GM12878 (cell line): ENCODE measurements around the gene SEC24D.

Source experiments
- ASH2L ChIP-seq: fragments of 300-600, 200-600 bp; sonication (generic); IDR thresholded peaks from 2 replicates; pipeline ENCODE4 v1.6.1; 2017; ENCODE audit warnings: low read depth, mild to moderate bottlenecking, borderline replicate concordance
- E2F8 ChIP-seq: fragments of 450-650 bp; IDR thresholded peaks from 2 replicates; pipeline ENCODE4 v1.6.1; 2018; ENCODE audit warnings: mild to moderate bottlenecking, low read depth, moderate library complexity; ENCODE audit not compliant: partially characterized antibody
- ETV6 ChIP-seq, 2 experiments: fragments of 450-650 bp in 1 of 2; IDR thresholded peaks in 1 of 2; conservative IDR thresholded peaks in 1 of 2; 2 replicates each; pipeline ENCODE4 v1.6.1; 2014; ENCODE audit warnings: antibody characterized with exemption in 1 of 2, borderline replicate concordance in 1 of 2, low read depth in 1 of 2, mild to moderate bottlenecking in 1 of 2, moderate library complexity in 1 of 2
- JUND ChIP-seq: IDR thresholded peaks from 2 replicates; pipeline ENCODE4 v1.6.1; 2012; ENCODE audit warnings: low read depth, mild to moderate bottlenecking, low read length, improper control_type of control experiment, moderate library complexity
- KDM1A ChIP-seq: fragments of 200-600 bp; sonication (generic); IDR thresholded peaks from 2 replicates; pipeline ENCODE4 v1.6.1; 2016; ENCODE audit warnings: borderline replicate concordance
- POLR2A ChIP-seq: IDR thresholded peaks from 2 replicates; pipeline ENCODE4 v1.6.1; 2011; ENCODE audit warnings: low read depth, mild to moderate bottlenecking, low read length
- POLR2AphosphoS2 ChIP-seq: IDR thresholded peaks from 2 replicates; pipeline ENCODE4 v1.6.1; 2011; ENCODE audit warnings: low read depth, mild to moderate bottlenecking, low read length, improper control_type of control experiment, moderate library complexity
- POLR2AphosphoS5 ChIP-seq: IDR thresholded peaks from 2 replicates; pipeline ENCODE4 v1.6.1; 2011; ENCODE audit warnings: mild to moderate bottlenecking, low read length, inconsistent platforms
- POU2F2 ChIP-seq: IDR thresholded peaks from 3 replicates; pipeline ENCODE4 v1.6.1; 2011; ENCODE audit warnings: low read depth, mild to moderate bottlenecking, low read length, borderline replicate concordance
- RAD21 ChIP-seq: IDR thresholded peaks from 2 replicates; pipeline ENCODE4 v1.6.1; 2011; ENCODE audit warnings: mild to moderate bottlenecking, low read depth, low read length, moderate library complexity; ENCODE audit not compliant: insufficient read depth
- SP1 ChIP-seq: IDR thresholded peaks from one replicate; pipeline ENCODE4 v1.6.1; 2011; ENCODE audit warnings: low read depth, low read length
- TF ChIP-seq, protein P1 (sequence below), 3 experiments: IDR thresholded peaks in 2 of 3; conservative IDR thresholded peaks in 1 of 3; 2 replicates each; pipeline ENCODE4 v1.5.1; 2011; ENCODE audit warnings: low read depth in 3 of 3, low read length in 3 of 3, mild to moderate bottlenecking in 3 of 3, control low read depth in 2 of 3, moderate library complexity in 2 of 3, inconsistent platforms in 1 of 3, mixed read lengths in 1 of 3; ENCODE audit not compliant: control insufficient read depth in 2 of 3, insufficient read depth in 1 of 3; ENCODE audit errors: extremely low read depth in 1 of 3

GRCh38 chr4:118727360-118727759, 108.6 kb downstream of the SEC24D start:
- TF ChIP-seq E2F8 (no peak), POLR2AphosphoS5 (no peak), POU2F2 (no peak), KDM1A (no peak), POLR2A (no peak), ASH2L (no peak), RAD21 (no peak), JUND (no peak), ETV6 (conservative IDR thresholded peaks at IDR 0.05 in 1 of 2, IDR thresholded peaks at IDR 0.05 in 1 of 2; ENCODE audit: borderline replicate concordance in 1 of 2, low read depth in 1 of 2) (no peak), POLR2AphosphoS2 (no peak), SP1 (no peak)
- TF ChIP-seq, protein P1, sequence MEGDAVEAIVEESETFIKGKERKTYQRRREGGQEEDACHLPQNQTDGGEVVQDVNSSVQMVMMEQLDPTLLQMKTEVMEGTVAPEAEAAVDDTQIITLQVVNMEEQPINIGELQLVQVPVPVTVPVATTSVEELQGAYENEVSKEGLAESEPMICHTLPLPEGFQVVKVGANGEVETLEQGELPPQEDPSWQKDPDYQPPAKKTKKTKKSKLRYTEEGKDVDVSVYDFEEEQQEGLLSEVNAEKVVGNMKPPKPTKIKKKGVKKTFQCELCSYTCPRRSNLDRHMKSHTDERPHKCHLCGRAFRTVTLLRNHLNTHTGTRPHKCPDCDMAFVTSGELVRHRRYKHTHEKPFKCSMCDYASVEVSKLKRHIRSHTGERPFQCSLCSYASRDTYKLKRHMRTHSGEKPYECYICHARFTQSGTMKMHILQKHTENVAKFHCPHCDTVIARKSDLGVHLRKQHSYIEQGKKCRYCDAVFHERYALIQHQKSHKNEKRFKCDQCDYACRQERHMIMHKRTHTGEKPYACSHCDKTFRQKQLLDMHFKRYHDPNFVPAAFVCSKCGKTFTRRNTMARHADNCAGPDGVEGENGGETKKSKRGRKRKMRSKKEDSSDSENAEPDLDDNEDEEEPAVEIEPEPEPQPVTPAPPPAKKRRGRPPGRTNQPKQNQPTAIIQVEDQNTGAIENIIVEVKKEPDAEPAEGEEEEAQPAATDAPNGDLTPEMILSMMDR (IDR thresholded peaks at IDR 0.05 in 2 of 3, conservative IDR thresholded peaks at IDR 0.05 in 1 of 3; ENCODE audit: control insufficient read depth in 2 of 3, extremely low read depth in 1 of 3, insufficient read depth in 1 of 3, low read depth in 3 of 3, low read length in 3 of 3), result no peak
